Measurements from ENCODE around the gene APBB2. TPM values are rescaled to one million over a fixed set of nuclear protein-coding genes. Genes with fewer than 3 reads are reported as not detected.
A peak's percentile ranks its signal among the peaks of the same experiment; 100 is the strongest.

APBB2 gene
- total RNA-seq = 10 to 100 TPM; 17.4 to 56.6 TPM

GRCh38 chr4:41214136-41214824 is at the start of gene APBB2:
APBB2 (minus strand) TSS chr4:41214542; CDS start chr4:41033254, 181,288 bp downstream.
- Histone ChIP-seq H3K4me3 (peak within 1 kb of the TSS; percentile 86 to 90), H3K27me3 (replicated peaks; ENCODE audit: insufficient read depth) (no peaks in the 10 kb centered on the region), H3K36me3 (no peaks in the 10 kb centered on the region), H3K4me1 (replicated peaks) (peaks cover 2% of the 10 kb centered on the region), H3K9me3 (no peaks in the 10 kb centered on the region), H3K27ac (peak within 1 kb of the TSS; percentile 76 to 90)
- intact Hi-C loops (cut with DNase I) = loop anchor here (2.0 to 10.0 kb wide), 4 partner anchors 149 to 1159 kb away; partner anchors contain the start of genes N4BP2 and NSUN7
- DNase-seq (ENCODE audit: low spot score) = peak; percentile 95
- 0% methylated on average over 42 of the region's 71 CpGs for WGBS
- TF ChIP-seq POLR2A (IDR thresholded peaks at IDR 0.05) (peak; percentile 91), POLR2AphosphoS5 (IDR thresholded peaks at IDR 0.05) (peak; percentile 97)
- TF ChIP-seq, protein P1, sequence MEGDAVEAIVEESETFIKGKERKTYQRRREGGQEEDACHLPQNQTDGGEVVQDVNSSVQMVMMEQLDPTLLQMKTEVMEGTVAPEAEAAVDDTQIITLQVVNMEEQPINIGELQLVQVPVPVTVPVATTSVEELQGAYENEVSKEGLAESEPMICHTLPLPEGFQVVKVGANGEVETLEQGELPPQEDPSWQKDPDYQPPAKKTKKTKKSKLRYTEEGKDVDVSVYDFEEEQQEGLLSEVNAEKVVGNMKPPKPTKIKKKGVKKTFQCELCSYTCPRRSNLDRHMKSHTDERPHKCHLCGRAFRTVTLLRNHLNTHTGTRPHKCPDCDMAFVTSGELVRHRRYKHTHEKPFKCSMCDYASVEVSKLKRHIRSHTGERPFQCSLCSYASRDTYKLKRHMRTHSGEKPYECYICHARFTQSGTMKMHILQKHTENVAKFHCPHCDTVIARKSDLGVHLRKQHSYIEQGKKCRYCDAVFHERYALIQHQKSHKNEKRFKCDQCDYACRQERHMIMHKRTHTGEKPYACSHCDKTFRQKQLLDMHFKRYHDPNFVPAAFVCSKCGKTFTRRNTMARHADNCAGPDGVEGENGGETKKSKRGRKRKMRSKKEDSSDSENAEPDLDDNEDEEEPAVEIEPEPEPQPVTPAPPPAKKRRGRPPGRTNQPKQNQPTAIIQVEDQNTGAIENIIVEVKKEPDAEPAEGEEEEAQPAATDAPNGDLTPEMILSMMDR (IDR thresholded peaks at IDR 0.05) = peak; percentile 62 to 92 (median 79)

DNA sequence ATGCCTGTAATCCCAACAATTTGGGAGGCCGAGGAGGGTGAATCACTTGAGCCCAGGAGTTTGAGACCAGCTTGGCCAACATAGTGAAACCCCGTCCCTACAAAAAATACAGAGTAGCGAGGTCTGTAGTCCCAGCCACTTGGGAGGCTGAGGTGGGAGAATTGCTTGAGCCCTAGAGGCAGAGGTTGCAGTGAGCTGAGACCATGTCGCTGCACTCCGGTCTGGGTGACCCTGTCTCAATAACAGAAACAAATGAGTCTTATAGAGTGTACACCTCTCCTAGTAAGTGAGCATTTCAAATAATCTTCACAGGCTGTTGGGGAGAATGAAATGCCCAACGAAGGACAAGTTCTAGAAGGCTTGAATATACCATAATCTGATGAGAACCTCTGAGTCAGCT is 47.9 kb upstream of the APBB2 start:
- no peak for DNase-seq (ENCODE audit: low spot score)
- no peaks in the 10 kb centered on the region for H3K4me1 ChIP-seq (replicated peaks)
- H3K9me3 ChIP-seq = no peaks in the 10 kb centered on the region
- H3K27ac ChIP-seq = no peak overlapping the region
- no peaks in the 10 kb centered on the region for H3K36me3 ChIP-seq
- no peak overlapping the region for H3K4me3 ChIP-seq
- intact Hi-C loops (cut with DNase I) = loop anchor here (5.0 kb wide), 1 partner anchor 625 kb away; no protein-coding TSS in a partner anchor
- WGBS = 96% methylated on average over 6 of the region's 6 CpGs
- no peak for TF ChIP-seq POLR2A (IDR thresholded peaks at IDR 0.05)
- TF ChIP-seq, protein P1 (IDR thresholded peaks at IDR 0.05) = no peak
- TF ChIP-seq POLR2AphosphoS5 (IDR thresholded peaks at IDR 0.05) = no peak
- no peaks in the 10 kb centered on the region for H3K27me3 ChIP-seq (replicated peaks; ENCODE audit: insufficient read depth)

GRCh38 chr4:41260116-41260733 is 45.9 kb upstream of the APBB2 start:
- no peaks in the 10 kb centered on the region for H3K9me3 ChIP-seq
- TF ChIP-seq POLR2A (IDR thresholded peaks at IDR 0.05) = no peak
- TF ChIP-seq, protein P1 (IDR thresholded peaks at IDR 0.05) = no peak
- TF ChIP-seq POLR2AphosphoS5 (IDR thresholded peaks at IDR 0.05) = no peak
- 93% methylated on average over 9 of the region's 9 CpGs for WGBS

GRCh38 chr4:41258783-41259182 is 44.4 kb upstream of the APBB2 start:
- DNase-seq (ENCODE audit: low spot score) = peak; percentile 24
- Histone ChIP-seq H3K9me3 (no peaks in the 10 kb centered on the region), H3K4me3 (no peak overlapping the region), H3K4me1 (replicated peaks) (no peaks in the 10 kb centered on the region), H3K36me3 (no peaks in the 10 kb centered on the region), H3K27ac (no peak overlapping the region), H3K27me3 (replicated peaks; ENCODE audit: insufficient read depth) (no peaks in the 10 kb centered on the region)
- TF ChIP-seq, protein P1 (IDR thresholded peaks at IDR 0.05) = peak in 2 of 4 experiments; percentile 10 to 41
- TF ChIP-seq POLR2A (IDR thresholded peaks at IDR 0.05) = no peak
- intact Hi-C loops (cut with DNase I) = no loop called here
- 73% methylated on average over 5 of the region's 5 CpGs for WGBS

More at GRCh38 chr4:41260116-41260733, 45.9 kb upstream of the APBB2 start:
- Histone ChIP-seq H3K4me3 (no peak overlapping the region), H3K36me3 (no peaks in the 10 kb centered on the region), H3K27ac (no peak overlapping the region), H3K4me1 (replicated peaks) (no peaks in the 10 kb centered on the region), H3K27me3 (replicated peaks; ENCODE audit: insufficient read depth) (no peaks in the 10 kb centered on the region)
- intact Hi-C loops (cut with DNase I) = loop anchor here (5.0 kb wide), 1 partner anchor 627 kb away; no protein-coding TSS in a partner anchor
- DNase-seq (ENCODE audit: low spot score) = no peak

All from prostate gland (tissue), 2 donors.